Measurements from ENCODE around the gene CDH13. TPM values are rescaled to one million over a fixed set of nuclear protein-coding genes. Genes with fewer than 3 reads are reported as not detected.

Gene CDH13
- total and polyA plus RNA-seq, 9 of the 15 experiments (the other 6 are each of a cell fraction or from before 2014, with no cell fraction given) = 0.03 TPM; not detected in 8

- FAIRE-seq (no peak), DNase-seq (ENCODE audit: extremely low read depth in 1 of 4, low spot score in 3 of 4) (no peak), ATAC-seq (no peak)
- ChIA-PET POLR2A (no interaction called here), CTCF (ENCODE audit: low intra/inter-chr PET ratio) (no interaction called here)
- Histone ChIP-seq H3K4me3 (no peak overlapping the region), H3K9me3 (replicated peaks; ENCODE audit: control insufficient read depth, insufficient read depth, low read depth, low read length) (no peaks in the 10 kb centered on the region), H3K27me3 (ENCODE audit: control insufficient read depth in 2 of 2, insufficient read depth in 2 of 2, low read length in 2 of 2) (no peaks in the 10 kb centered on the region), H3K36me3 (ENCODE audit: control insufficient read depth, insufficient read depth, low read length) (no peaks in the 10 kb centered on the region), H4K20me1 (replicated peaks; ENCODE audit: control insufficient read depth, insufficient read depth, low read length) (no peaks in the 10 kb centered on the region), H3K4me1 (replicated peaks in 1 of 2; ENCODE audit: control insufficient read depth in 2 of 2, insufficient read depth in 2 of 2, low read length in 2 of 2) (no peaks in the 10 kb centered on the region), H2AFZ (ENCODE audit: low read depth, low read length) (no peak overlapping the region), H3K9ac (ENCODE audit: insufficient read depth in 1 of 2, low read depth in 2 of 2, low read length in 2 of 2) (no peak overlapping the region), H3K9me1 (ENCODE audit: control insufficient read depth, insufficient read depth, low read length) (no peaks in the 10 kb centered on the region), H3K4me2 (ENCODE audit: insufficient read depth, low read length) (no peak overlapping the region), H3K27ac (ENCODE audit: extremely low read depth, low read depth, low read length) (no peak overlapping the region), H3K79me2 (ENCODE audit: control insufficient read depth, insufficient read depth, low read length) (no peaks in the 10 kb centered on the region)
- 5% methylated on average over 2 of the region's 2 CpGs for WGBS (ENCODE audit: insufficient coverage, low coverage, missing lambda C conversion rate)
- intact Hi-C loops (cut with micrococcal nuclease) (no loop called here), in situ Hi-C loops (cut with MboI) (no loop called here)
- no TSS peak for BruUV-seq (replicated peaks)
- TF ChIP-seq HNRNPLL (IDR thresholded peaks at IDR 0.05; ENCODE audit: low read depth, low read length, poor library complexity, severe bottlenecking) = no peak
- no peak for TF ChIP-seq ZNF395 (CRISPR knock-in tag; IDR thresholded peaks at IDR 0.05)
- no peak for TF ChIP-seq ELF2 (CRISPR knock-in tag; IDR thresholded peaks at IDR 0.05)
- TF ChIP-seq TEAD4 (IDR thresholded peaks at IDR 0.05; ENCODE audit: low read length) = no peak
- TF ChIP-seq TEAD4 (CRISPR knock-in tag; IDR thresholded peaks at IDR 0.05; ENCODE audit: borderline replicate concordance) = no peak
- TF ChIP-seq MAZ (CRISPR knock-in tag; conservative IDR thresholded peaks at IDR 0.05 in 1 of 2, IDR thresholded peaks at IDR 0.05 in 1 of 2) = no peak
- no peak for TF ChIP-seq CUX1 (CRISPR knock-in tag; IDR thresholded peaks at IDR 0.05)
- TF ChIP-seq EWSR1 (IDR thresholded peaks at IDR 0.05; ENCODE audit: borderline replicate concordance, low read depth, partially characterized antibody) = no peak
- TF ChIP-seq NCOA2 (IDR thresholded peaks at IDR 0.05; ENCODE audit: partially characterized antibody in 2 of 2) = no peak
- no peak for TF ChIP-seq PRDM10 (IDR thresholded peaks at IDR 0.05; ENCODE audit: partially characterized antibody)
- no peak for TF ChIP-seq MCM2 (IDR thresholded peaks at IDR 0.05; ENCODE audit: low read depth)
Measured at GRCh38 chr16:82899006-82899405, 272.2 kb downstream of the CDH13 start.

Measured in K562 (cell line).